ENCODE results near the gene FMN1.

Gene FMN1

DNA sequence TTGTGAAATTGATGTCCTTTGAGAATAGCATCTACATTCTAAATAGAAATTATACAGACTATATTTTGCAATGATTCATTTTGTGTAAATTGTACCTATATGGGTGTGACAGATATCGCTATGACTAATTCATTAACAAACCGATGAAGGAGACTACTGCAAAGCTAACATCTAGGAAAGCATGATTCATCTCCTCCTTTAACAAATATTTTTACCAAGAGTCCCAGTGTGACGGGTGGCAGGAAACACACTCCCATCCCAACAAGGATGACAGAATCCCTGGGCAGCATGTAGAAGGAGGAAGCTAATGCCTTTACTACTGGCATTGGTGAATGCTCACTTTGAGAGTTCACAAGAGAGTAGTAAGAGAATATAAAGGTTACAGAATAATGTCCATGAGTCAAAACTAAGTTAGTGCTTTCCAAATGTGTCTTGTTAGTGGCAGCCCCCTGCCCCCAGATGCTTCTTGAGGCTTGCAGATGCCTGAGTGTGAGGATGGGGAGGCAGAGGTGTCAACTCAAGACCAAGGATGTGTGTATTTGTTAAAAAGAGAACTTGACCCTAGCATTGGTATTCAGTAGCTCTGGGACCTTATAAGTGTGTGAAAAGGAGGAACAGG, 180.6 kb downstream of the FMN1 start:
- no peak for DNase-seq (ENCODE audit: low read depth)

DNA sequence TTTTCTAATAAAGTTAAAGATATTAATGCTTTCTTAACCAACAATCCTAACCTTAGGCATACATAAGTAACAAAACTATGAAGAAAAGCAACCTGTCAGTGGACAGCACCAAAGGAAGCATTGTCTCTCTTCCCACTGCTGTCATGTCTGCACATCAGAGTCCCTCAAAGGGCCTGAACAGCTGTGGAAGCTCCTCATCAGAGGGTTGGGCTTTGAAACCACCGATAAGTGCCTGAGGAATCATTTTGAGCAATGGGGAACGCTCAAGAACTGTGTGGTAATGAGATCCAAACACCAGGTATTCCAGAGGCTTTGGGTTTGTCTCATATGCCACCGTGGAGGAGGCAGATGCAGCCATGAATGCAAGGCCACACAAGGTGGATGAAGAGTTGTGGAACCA, 182.5 kb downstream of the FMN1 start:
- DNase-seq (ENCODE audit: low read depth), result no peak

DNA sequence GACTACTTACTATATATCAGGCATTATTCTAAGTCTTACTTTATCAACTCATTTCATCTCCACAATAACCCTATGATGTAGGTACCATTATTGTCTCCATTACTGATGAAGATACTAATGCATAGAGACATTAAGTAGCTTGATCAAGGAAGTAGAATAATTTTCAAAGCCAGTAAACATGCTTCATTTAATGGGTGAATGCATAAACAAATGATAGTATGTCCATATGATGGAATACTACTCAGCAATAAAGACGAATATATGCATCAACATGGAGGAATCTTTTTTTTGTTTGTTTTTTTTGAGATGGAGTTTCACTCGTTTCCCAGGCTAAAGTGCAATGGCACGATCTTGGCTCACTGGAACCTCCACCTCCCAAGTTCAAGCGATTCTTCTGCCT, 184.9 kb downstream of the FMN1 start:
- DNase-seq (ENCODE audit: low read depth), result no peak

DNA sequence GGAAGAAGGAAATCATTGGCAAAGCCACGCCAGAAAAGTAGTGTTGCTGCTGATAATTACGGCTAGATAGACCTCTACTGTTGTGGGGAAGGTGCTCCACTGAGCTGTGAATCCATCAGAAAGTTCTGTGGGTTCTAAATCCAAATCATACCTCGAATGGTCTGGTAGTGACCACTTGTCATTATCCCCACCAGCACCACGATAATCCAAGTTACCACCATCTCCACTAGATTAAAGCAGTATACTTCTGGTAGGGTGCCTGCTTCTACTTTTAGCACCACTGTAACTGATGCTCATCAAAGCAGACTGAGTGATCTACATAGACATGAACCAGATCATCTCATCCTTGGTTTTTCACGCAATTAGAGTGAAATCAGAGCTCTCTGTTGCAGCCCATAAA, 185.5 kb downstream of the FMN1 start:
- no peak for DNase-seq (ENCODE audit: low read depth)

DNA sequence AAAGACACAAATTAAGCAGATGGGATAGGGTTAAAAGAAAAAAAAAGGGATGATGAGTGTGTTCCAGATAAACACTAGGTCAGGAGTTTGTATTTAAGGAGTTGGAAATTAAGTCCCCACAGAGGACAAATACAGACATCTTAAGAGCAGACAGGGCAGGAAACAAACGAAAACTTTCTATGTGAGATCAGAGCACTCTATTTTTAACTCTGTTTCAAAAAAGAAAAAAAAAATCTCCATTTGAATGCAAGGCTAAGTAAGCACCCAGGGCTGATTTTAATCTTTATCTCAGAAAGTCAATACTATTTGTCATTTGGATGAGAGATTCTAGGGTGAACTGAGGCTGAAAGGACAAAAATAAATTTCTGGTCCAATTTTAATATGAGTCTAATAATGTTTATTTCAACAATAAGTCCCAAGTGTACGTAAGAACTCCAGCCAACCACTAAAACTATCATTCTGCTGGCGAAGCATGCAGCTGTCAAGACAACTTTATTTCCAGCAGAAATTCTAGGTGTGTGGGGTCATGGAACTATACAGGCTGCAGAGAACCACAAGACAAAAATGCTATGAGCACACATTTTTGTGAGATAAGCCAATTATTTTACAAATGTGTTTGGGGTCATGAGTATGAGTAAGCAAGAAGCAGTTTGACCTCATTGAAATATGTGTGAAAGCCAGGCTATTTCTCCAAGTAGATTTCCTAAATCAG, 186.1 kb downstream of the FMN1 start:
- DNase-seq (ENCODE audit: low read depth), result no peak

DNA sequence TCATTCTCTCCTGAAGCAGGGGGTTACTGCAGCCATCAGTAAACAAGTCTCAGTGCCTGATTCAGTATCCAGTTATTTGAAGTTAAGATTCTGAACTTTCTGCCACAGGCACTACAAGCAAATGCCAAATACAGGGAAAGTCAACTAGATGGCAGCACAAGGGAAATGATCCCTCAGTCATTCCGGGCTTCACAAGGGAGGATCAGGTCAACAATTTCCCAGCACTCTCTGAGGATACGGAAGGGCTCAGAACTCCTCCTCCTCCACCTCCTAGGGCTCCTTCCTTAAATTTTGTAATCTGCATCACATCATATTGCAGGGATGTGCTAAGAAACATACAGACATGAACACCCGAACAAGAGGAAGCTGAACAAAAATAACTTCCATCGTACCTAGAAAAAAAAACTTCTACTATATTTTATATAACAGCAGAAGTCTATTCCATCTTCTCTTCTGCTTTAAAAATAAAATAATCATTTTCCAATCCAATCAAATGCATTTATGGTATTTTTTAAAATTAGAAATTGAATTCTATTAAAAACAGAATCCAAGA, 187.1 kb downstream of the FMN1 start:
- DNase-seq (ENCODE audit: low read depth), result no peak

DNA sequence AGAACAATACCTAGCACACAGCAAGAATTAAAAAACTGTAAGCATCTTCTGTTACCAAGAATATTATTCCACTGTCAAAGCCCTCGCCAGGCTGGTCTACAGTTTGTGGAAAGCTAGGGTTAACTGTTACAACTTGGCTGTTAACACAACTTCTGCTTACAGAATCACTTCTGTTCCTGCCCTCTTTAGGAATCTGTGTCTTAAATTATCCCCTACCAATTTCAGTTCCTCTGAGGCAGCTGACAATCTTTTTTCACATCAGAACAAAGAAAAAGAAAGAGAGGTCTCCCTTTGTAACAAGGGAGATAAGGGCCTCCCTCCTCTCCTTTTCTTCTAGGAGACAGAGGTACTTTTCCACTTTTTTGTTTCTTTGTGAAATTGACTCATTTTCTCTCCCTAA, 188.9 kb downstream of the FMN1 start:
- DNase-seq (ENCODE audit: low read depth), result no peak

DNA sequence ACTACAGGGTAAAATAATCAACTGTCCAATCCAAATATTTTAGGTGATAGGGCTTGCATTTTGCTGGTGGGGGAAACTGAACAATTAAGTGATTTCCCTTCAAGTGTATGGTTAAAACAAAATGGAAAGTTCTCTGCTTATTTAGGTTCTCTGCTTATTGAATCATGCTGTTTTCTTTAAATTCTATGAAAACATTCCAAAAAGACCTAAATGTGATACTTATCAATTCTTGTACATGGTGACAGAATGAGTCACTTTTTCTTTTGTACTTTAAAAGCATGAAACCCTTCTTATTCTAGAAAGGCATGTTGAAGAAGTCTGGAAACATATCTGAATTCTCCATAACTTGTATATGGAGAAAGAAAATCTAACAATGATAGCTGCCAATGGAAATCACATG, 192.6 kb downstream of the FMN1 start:
- DNase-seq (ENCODE audit: low read depth), result no peak

DNA sequence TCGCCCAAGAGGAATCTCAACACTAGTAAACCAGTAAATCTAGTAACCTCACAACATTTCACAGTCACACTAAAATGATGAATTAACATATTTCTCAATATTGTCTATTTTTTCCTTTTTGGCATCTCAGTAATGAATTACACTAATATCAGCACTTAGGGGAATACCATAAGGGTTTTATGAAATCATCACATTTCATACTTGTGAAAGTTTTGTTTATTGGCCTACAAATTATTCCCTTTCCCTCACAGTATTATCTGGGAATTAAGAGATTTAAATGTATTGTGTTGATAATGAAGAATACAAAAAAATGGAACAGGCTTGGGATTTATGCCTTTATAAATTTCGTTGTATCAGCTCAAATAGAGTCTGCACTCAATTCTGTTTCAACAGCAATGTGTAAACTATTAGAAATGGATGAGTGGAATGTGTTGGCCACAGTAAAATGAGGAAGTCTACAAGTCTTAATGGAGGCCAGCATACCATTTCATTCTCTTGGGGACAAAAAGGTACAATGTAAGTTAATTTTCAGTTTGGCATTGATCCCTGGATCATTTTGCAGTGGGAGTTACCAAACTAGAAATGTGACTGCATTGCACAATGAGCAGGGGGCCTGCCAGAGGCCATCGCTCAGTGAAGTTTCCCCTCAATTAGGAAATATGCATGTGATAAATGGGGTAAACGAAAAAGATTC, 195.4 kb downstream of the FMN1 start:
- DNase-seq (ENCODE audit: low read depth), result no peak

DNA sequence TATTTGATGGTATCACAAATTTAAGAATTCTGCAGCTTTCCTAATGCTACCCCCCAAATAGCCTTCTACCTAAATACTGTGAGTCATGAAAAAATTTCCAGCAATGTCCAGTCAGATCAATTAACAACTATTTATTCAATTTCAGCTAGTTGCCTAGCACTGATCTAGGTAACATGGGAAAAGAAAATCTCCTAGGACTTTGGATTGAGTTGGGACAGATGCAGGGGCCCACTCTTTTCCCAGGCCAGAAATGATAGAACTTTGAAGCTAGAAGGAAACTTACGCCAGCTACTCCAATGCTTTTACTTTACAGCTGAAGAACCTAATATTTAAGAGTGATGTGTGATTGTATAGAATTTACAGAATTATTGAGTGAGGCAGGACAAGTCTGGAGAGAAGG, 196.3 kb downstream of the FMN1 start:
- no peak for DNase-seq (ENCODE audit: low read depth)

DNA sequence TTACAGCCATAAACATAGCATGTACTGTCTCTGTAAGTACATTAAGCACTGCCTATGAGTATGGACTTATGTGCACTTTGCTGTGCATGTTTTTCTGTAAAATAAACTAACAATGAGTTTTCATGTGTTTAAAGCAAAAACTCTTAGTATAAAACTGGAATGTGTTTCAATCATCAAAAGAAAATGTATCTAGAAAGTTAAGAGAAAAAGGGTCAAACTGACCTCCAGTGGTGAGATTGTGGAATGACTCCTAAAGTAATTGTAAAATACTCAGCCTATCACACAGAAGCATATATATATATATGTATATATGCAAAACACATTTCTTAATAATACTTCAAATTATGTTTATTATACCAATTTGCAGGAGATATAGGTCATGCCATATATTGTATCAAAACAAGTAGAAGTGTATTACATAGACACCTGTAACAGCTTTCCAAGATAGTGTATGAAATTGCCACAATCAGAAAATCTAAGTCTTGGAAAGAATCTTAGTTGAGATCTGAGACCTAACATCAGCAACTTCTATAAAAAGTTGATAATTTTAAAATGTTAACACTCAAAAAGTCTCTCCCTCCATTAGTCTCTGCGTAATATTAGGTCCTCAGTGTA, 199.6 kb downstream of the FMN1 start:
- DNase-seq (ENCODE audit: low read depth), result no peak

DNA sequence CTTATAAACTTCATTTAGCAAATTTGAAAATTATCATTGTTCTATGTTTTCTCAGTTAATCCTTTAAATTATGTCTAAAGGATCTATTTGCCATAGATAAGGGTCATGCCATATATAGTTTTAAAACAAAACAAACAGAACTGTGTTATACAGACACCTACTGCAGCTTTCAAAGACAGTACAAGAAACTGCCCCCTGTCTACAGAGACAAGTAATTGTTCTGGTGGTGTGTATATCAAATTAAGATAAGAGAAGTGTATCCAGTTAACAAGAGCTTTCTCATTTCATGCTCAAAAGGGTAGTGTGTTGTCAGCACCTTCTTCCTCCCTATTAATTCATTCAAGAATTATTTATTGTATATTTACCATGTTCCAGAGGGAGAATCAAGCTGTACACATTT, 201.2 kb downstream of the FMN1 start:
- no peak for DNase-seq (ENCODE audit: low read depth)

DNA sequence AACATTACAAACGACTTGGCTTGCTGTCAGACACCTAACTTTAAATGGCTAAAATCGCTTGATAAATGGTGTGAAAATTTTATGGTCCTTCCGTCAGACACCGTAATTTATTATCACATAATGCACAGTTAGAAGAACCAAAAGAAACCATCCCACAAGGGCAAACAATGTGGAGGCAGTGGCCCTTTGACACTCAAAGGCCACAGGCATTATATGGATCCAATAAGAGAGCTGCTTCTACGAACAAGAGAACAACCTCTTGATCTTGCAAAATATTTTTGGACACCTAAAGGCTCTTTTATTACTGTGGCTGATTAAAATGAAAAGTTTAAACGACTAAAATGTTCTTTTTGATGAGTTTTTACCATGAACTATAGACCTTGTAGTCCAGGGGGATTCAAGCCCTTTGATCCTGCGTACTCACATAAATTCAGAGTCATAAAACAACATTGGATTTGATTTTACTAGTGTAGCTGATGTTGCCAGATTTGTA, 202.8 kb downstream of the FMN1 start:
- DNase-seq (ENCODE audit: low read depth), result no peak

DNA sequence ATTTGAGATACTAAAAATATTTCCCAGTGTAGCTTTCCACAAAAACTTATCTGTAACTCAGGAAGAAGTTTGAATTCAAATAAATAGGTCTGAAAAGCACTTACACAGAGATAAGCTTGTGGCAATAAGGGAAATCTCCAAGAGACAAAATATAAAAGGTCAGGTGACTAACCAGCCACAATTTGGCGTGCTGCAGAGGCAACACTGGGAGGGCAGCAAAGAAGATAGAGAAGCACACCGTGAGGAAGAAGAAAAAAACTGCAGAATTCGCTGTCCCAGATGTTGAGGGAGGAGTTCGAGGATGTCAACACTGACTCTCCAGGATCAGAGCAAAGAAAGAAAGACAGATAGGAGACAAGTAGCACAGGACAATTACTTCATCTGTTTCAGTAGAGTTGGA, 204.4 kb downstream of the FMN1 start:
- no peak for DNase-seq (ENCODE audit: low read depth)

DNA sequence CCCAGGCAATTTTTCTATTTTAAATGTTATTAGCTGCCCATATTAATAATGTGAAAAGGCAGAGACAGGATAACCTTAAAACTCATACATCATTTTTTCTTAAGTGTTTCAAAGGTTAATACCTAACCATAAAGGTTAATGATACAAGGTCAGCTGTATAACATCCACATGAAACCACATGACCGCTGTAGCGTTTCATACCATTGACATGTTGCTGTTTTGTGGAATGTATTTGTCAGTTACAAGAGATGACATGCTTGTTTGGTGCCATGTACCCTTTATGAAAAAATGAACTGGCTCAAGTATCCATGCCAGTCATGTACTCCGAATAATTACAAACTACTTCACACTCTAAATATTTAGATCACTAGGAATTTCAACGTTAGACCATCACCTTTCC, 207.4 kb downstream of the FMN1 start:
- no peak for DNase-seq (ENCODE audit: low read depth)

DNA sequence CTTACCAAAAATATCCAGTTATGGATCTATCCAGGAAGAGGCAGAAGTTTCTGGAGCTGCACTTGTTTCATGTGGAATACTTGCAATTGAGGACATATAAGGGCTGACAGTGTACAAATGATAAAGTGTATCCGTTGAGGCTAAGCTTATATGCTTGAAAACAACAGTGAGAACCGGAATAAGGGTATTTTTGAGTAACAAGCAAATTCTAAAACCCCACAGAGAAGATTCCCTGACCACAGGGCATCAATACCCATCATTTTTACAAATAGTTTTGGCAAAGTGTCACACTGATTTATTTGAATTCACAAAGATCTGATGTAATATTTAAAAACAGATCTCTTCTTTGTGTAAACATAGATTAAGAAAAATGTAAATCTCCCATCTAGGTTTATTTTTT, 208.4 kb downstream of the FMN1 start:
- no peak for DNase-seq (ENCODE audit: low read depth)

DNA sequence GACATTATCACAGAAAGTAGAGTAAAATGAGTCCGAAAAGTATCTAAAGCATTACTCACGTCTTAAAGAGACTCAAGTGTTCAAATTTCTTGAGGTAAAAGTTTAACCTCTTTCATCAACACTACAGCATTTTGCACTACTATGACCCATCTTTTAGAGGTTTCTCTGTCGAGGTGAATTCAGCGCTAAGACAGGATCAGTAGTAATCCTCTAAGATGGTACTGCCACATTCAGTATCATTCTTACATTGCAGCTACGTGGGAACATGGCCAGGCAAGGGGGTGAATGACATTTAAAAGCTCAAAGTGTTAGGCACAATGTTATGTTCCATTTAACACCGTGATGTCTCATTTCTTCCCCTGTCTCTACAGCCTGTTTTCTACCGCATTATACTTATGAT, 210.8 kb downstream of the FMN1 start:
- no peak for DNase-seq (ENCODE audit: low read depth)

DNA sequence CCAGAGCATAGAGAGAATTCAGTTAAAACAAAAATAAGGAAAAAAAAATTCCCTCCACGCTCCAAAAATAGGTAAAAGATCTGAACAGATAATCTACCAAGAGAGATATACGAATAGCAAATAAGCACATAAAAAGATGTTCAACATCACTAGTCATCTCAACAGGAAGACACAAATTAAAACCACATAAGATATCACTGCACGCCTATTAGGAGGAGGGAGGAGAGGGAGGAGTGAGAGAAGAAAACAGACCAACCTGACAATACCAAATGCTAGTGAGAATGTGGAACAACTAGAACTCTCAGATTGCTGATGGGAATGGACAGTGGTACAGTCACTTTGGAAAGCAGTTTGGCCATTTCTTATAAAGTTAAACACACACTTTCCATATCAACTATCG, 212.5 kb downstream of the FMN1 start:
- no peak for DNase-seq (ENCODE audit: low read depth)

DNA sequence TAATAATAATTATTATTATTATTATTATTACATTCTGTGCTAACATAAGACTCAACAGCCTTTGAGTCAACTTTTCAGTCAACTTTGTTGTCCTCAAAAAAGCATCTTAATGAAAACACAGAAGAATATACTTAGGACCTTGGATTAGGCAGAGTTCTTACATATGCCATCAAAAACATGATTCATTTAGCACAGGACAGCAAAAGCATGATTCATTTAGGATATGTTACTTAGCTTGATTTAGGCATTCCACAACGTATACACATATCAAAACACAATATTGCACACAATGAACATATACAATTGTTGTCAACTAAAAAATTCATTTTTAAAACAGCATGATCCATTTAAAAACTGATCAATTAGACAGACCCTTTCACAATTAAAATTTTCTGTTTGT, 213.0 kb downstream of the FMN1 start:
- no peak for DNase-seq (ENCODE audit: low read depth)

DNA sequence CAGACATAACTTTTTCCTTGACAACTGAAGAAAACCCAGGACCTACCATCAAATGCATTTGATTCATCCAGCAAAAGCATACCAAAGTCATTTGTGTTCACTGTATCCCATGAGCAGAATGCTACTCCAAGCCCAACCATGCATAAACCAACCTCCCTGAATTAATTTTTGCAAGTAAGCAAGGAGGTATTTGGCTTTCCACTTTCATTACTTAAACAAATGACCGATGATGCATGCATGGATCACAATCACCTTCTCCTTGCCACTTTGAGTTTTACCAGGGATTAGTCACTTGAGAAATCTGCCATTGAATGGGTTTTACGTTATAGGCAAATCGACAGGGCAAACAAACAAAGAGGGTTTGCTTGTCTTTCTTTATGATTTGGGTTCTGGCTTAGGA, 214.8 kb downstream of the FMN1 start:
- no peak for DNase-seq (ENCODE audit: low read depth)

DNA sequence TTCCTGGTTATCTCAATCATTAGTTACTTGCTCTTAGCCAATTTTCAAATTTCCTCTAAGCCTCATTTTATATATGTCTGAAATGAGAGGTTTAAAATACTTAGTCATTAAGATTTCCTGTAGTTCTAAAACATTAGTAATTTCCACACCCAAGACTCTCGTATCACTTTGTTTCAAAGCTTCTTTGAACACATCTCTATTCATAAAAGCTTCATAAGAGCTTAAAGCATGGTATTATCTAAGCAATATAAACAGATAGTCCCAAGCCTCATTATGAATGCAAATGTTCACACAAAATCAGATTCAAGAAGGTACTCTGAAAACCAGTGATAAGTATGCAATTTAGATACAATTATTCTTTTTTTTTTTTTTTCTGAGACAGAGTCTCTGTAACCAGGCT, 217.0 kb downstream of the FMN1 start:
- DNase-seq (ENCODE audit: low read depth), result no peak

DNA sequence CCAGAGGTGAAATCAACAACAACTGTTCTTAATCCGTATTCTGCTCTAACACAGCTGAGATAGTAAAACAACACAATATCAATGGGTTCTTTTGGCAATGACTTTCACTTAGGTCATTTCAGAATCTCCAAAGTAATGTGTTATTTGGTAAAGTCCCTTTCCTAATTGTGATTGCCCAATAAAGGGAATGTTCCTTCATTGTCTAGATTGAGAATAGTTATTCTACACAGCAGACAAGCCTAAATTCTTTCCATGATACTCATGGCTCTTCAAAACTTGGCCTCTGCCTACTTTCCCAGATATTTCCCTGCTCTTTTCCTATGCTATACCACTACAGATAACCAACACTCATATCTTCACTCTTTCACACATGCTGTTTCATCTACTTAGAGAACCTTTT, 219.8 kb downstream of the FMN1 start:
- DNase-seq (ENCODE audit: low read depth), result no peak

DNA sequence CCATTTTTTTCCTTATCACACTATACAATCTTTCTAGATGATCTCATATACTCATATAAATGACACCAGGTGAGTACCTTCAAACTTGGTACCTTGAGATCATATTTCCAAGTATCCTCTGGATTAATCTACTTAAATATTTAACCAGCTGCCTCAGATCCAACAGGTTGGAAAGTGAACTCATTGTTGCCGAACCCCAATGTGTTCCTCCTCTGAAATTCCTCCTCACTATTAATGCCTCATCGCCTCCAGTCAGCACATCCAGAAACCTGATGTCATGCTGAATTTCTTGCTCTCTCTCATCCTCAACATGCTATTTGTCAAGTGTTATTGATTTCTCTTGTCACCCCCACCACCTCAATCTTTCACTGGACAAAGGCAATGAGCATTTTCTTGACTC, 221.8 kb downstream of the FMN1 start:
- DNase-seq (ENCODE audit: low read depth), result no peak
